Measurements from ENCODE around the gene ATP5MK. TPM values are rescaled to one million over a fixed set of nuclear protein-coding genes. Genes with fewer than 3 reads are reported as not detected.

The ATP5MK gene
- total and polyA plus RNA-seq, 2 of the 8 experiments (the other 6 are each of a cell fraction or from before 2014, with no cell fraction given), result 280 to 312 TPM

GRCh38 chr10:103429647-103430046 lies 33.4 kb upstream of the ATP5MK start:
- Histone ChIP-seq H3K18ac (ENCODE audit: extremely low read depth, low read length) (no peak overlapping the region), H3K27ac (ENCODE audit: low read depth, low read length) (no peak overlapping the region), H3K23ac (ENCODE audit: insufficient read length) (no peak overlapping the region), H3K4me2 (ENCODE audit: insufficient read depth in 1 of 2, low read depth in 2 of 2, low read length in 2 of 2) (no peak overlapping the region), H3K79me1 (ENCODE audit: low read depth, low read length) (no peaks in the 10 kb centered on the region), H4K20me1 (replicated peaks in 1 of 2; ENCODE audit: control insufficient read depth in 1 of 2, insufficient read depth in 2 of 2, low read length in 2 of 2) (peaks cover 1 to 3% of the 10 kb centered on the region in 2 experiments), H3K9me3 (ENCODE audit: insufficient read depth in 2 of 2, low read depth in 1 of 2, low read length in 1 of 2) (no peaks in the 10 kb centered on the region), H3K9ac (replicated peaks in 1 of 4; ENCODE audit: extremely low read depth in 1 of 4, low read depth in 3 of 4, low read length in 3 of 4) (no peak overlapping the region), H3K23me2 (ENCODE audit: low read depth, low read length) (no peaks in the 10 kb centered on the region), H2BK20ac (ENCODE audit: low read length) (no peak overlapping the region), H2BK12ac (ENCODE audit: low read depth, low read length) (no peak overlapping the region), H2BK15ac (ENCODE audit: low read length) (no peak overlapping the region), H2AFZ (ENCODE audit: low read length) (no peak overlapping the region), H3K27me3 (replicated peaks in 1 of 4; ENCODE audit: control insufficient read depth in 3 of 4, extremely low read depth in 1 of 4, insufficient read depth in 3 of 4, low read length in 3 of 4) (no peaks in the 10 kb centered on the region), H2BK5ac (ENCODE audit: low read depth, low read length) (no peak overlapping the region), H4K5ac (ENCODE audit: insufficient read length, low read depth, low read length) (no peak overlapping the region), H4K91ac (replicated peaks; ENCODE audit: insufficient read length, low read length) (no peak overlapping the region), H3K36me3 (ENCODE audit: control insufficient read depth in 2 of 4, insufficient read depth in 4 of 4, low read length in 3 of 4) (peaks cover 28 to 79% (median 63%) of the 10 kb centered on the region in 4 experiments), H3K4ac (replicated peaks; ENCODE audit: insufficient read length, low read depth, low read length) (no peak overlapping the region), H3K56ac (replicated peaks; ENCODE audit: insufficient read length, low read depth, low read length) (no peak overlapping the region), H3K4me1 (replicated peaks in 1 of 4; ENCODE audit: control insufficient read depth in 3 of 4, insufficient read depth in 4 of 4, low read length in 3 of 4) (no peaks in the 10 kb centered on the region), H2BK120ac (replicated peaks; ENCODE audit: low read depth, low read length) (no peak overlapping the region), H2AK5ac (ENCODE audit: low read depth, low read length) (no peak overlapping the region), H3K79me2 (ENCODE audit: control insufficient read depth in 1 of 2, insufficient read depth in 2 of 2, low read length in 2 of 2) (no peaks in the 10 kb centered on the region), H4K8ac (ENCODE audit: extremely low read depth, insufficient read depth, low read length) (no peak overlapping the region), H3K14ac (ENCODE audit: insufficient read length) (no peak overlapping the region), H3K4me3 (ENCODE audit: extremely low read depth in 1 of 4, insufficient read depth in 2 of 4, low read depth in 3 of 4, low read length in 4 of 4) (no peak overlapping the region)
- POLR2A ChIA-PET (ENCODE audit: partially characterized antibody), result no interaction called here
- CTCF ChIA-PET (ENCODE audit: partially characterized antibody), result no interaction called here
- DNase-seq (ENCODE audit: low read depth in 1 of 2, low spot score in 2 of 2), result no peak
- no peak for FAIRE-seq
- 88% methylated on average over 5 of the region's 5 CpGs; no CpG with 5 or more reads in 1 of the 2 experiments for WGBS, 2 experiments (ENCODE audit: extremely low coverage in 1 of 2, insufficient coverage in 1 of 2, insufficient read length in 1 of 2, insufficient replicate concordance in 2 of 2, low coverage in 1 of 2, low lambda C conversion rate in 2 of 2, missing lambda C conversion rate in 1 of 2)
- no peak for TF ChIP-seq HDAC6 (IDR thresholded peaks at IDR 0.05; ENCODE audit: low read depth, low read length)

All from H1 (cell line).